HepG2 (cell line): ENCODE measurements around the gene B3GNT2. TPM values are rescaled to one million over a fixed set of nuclear protein-coding genes. Genes with fewer than 3 reads are reported as not detected.
A peak's percentile ranks its signal among the peaks of the same experiment; 100 is the strongest.

ENCODE experiments used
- ATAC-seq: fragments of 200-7000 bp; cut with Tn5 transposase; 3 replicates; pipeline ENCODE4 v1.9.1; 2020; ENCODE audit warnings: mild to moderate bottlenecking, moderate library complexity
- BruUV-seq: library from RNA; stranded (reverse); fragments of 400-500 nt; replicated peaks from 2 replicates; lab custom pipeline; 2021; lab: Mats Ljungman, UMichigan
- CTCF ChIA-PET: fragments of 300-600 bp; formaldehyde crosslinking; extraction: SDS; loops from one replicate; lab custom pipeline; 2021; ENCODE audit warnings: low total read pairs, inconsistent platforms, low intra/inter-chr PET ratio; lab: Yijun Ruan, JAX
- POLR2A ChIA-PET: fragments of 350-600 bp; sonication (Branson Sonifier 250); formaldehyde crosslinking; loops from one replicate; lab custom pipeline; 2020; ENCODE audit warnings: antibody characterized with exemption, inconsistent platforms; lab: Yijun Ruan, JAX
- DNase-seq: peaks from one replicate; pipeline ENCODE4 v3.0.0-alpha.2; 2015; ENCODE audit warnings: low spot score
- FAIRE-seq: peaks from 3 replicates; lab custom pipeline; 2011; peaks lifted over from hg19 to GRCh38; lab: Jason Lieb, UNC
- H2AFZ ChIP-seq: one replicate; pipeline ENCODE4 v1.6.1; 2011; ENCODE audit warnings: low read length, inconsistent platforms
- H3K27ac ChIP-seq: fragments of 300-600 bp; 3 replicates; pipeline ENCODE4 v1.8.0; 2011; ENCODE audit warnings: mixed run types, mild to moderate bottlenecking, mixed read lengths, low read length, inconsistent platforms; ENCODE audit not compliant: insufficient read depth; ENCODE audit errors: extremely low read length
- H3K27me3 ChIP-seq, 2 experiments: fragments of 200-600 bp in 1 of 2; 2 replicates in 1 of 2; 3 replicates in 1 of 2; pipeline versions ENCODE4 v1.6.0 to v1.8.0; 2011; ENCODE audit warnings: low read length in 2 of 2, mild to moderate bottlenecking in 2 of 2, moderate library complexity in 2 of 2, inconsistent platforms in 1 of 2; ENCODE audit not compliant: insufficient read depth in 2 of 2, control insufficient read depth in 1 of 2
- H3K36me3 ChIP-seq, 2 experiments: fragments of 200-600 bp in 1 of 2; replicated peaks in 1 of 2; 2 replicates in 1 of 2; 3 replicates in 1 of 2; pipeline versions ENCODE4 v1.5.1 to v1.8.0; 2011; ENCODE audit warnings: low read length in 2 of 2, inconsistent platforms in 1 of 2; ENCODE audit not compliant: insufficient read depth in 2 of 2, control insufficient read depth in 1 of 2
- H3K4me1 ChIP-seq: 2 replicates; pipeline ENCODE4 v1.5.1; 2012; ENCODE audit warnings: low read length, inconsistent platforms; ENCODE audit not compliant: insufficient read depth
- H3K4me2 ChIP-seq: 2 replicates; pipeline ENCODE4 v1.6.0; 2011; ENCODE audit warnings: low read depth, low read length, inconsistent platforms
- H3K4me3 ChIP-seq, 3 experiments: fragments of 200-600 bp in 1 of 3; sonication (generic), shearing (Covaris generic) in 1 of 3; replicated peaks in 1 of 3; 2 replicates each; pipeline ENCODE4 v1.5.1; 2011 to 2016; ENCODE audit warnings: low read length in 3 of 3, inconsistent platforms in 2 of 3, low read depth in 2 of 3, mild to moderate bottlenecking in 2 of 3, control low read depth in 1 of 3, mixed read lengths in 1 of 3; ENCODE audit not compliant: insufficient read depth in 1 of 3
- H3K79me2 ChIP-seq: one replicate; pipeline ENCODE4 v1.6.1; 2011; ENCODE audit warnings: low read length, inconsistent platforms; ENCODE audit not compliant: insufficient read depth
- H3K9ac ChIP-seq: 2 replicates; pipeline ENCODE4 v1.6.0; 2011; ENCODE audit warnings: mild to moderate bottlenecking, low read depth, low read length, inconsistent platforms; ENCODE audit not compliant: insufficient read depth
- H3K9me3 ChIP-seq: 2 replicates; pipeline ENCODE4 v1.5.1; 2012; ENCODE audit warnings: mild to moderate bottlenecking, low read length
- H4K20me1 ChIP-seq: 2 replicates; pipeline ENCODE4 v1.6.0; 2011; ENCODE audit warnings: inconsistent platforms, mild to moderate bottlenecking, low read length, moderate library complexity; ENCODE audit not compliant: insufficient read depth
- ASH2L ChIP-seq: fragments of 300-600, 200-600 bp; sonication (generic); IDR thresholded peaks from 2 replicates; pipeline ENCODE4 v1.7.0; 2017; ENCODE audit warnings: low read depth, mild to moderate bottlenecking, moderate library complexity, mixed read lengths, low read length; ENCODE audit not compliant: insufficient read length
- CC2D1A ChIP-seq: sonication (generic); formaldehyde crosslinking; IDR thresholded peaks from 2 replicates; pipeline ENCODE4 v1.8.1; 2023; ENCODE audit warnings: mild to moderate bottlenecking, missing genetic modification reagents
- HHEX ChIP-seq: IDR thresholded peaks from 2 replicates; pipeline ENCODE4 v1.6.1; 2016; ENCODE audit warnings: control low read depth
- HIC2 ChIP-seq: sonication (generic); formaldehyde crosslinking; IDR thresholded peaks from 2 replicates; pipeline ENCODE4 v1.9.0; 2022; ENCODE audit warnings: low read depth, missing genetic modification reagents
- SOX5 ChIP-seq: IDR thresholded peaks from 2 replicates; pipeline ENCODE4 v1.6.1; 2016; ENCODE audit warnings: borderline replicate concordance
- ZNF746 ChIP-seq: sonication (generic); formaldehyde crosslinking; IDR thresholded peaks from 2 replicates; pipeline ENCODE4 v1.8.0; 2022; ENCODE audit warnings: mild to moderate bottlenecking, missing genetic modification reagents
- WGBS: methylation state at CpG from one replicate; pipeline ENCODE4 v1.1.6; 2017; ENCODE audit warnings: low lambda C conversion rate; 5-methylcytosine and 5-hydroxymethylcytosine counted together
- in situ Hi-C: cut with HindIII; loops from 2 replicates; pipeline ENCODE4 v1.10.0; 2017; ENCODE audit warnings: low pct_unique_long_range_greater_than_20kb; ENCODE audit not compliant: extremely low pct_ligation_motif_present
- intact Hi-C: fragments of 100-400 bp; cut with micrococcal nuclease; formaldehyde crosslinking; loops from one replicate; pipeline ENCODE4 v1.10.0; 2022; ENCODE audit not compliant: unreplicated experiment
- polyA plus RNA-seq, 8 experiments: library from polyadenylated mRNA; depleted of rRNA in 3 of 8; stranded (reverse) in 7 of 8; unstranded in 1 of 8; fragments of >200 nt; fragmentation: Illumina TruSeq in 4 of 8; extraction: Trizol in 4 of 8; gene quantifications; 2 replicates each; pipeline versions ENCODE4 v1.2.1 to v1.2.3, GENCODE V29; 2011 to 2016; ENCODE audit warnings: low read depth in 4 of 8, missing spikeins in 1 of 8, mixed read lengths in 1 of 8; ENCODE audit not compliant: insufficient read depth in 1 of 8
- total RNA-seq, 5 experiments: library from RNA; depleted of rRNA; stranded (reverse); fragments of >200 nt; fragmentation: Illumina TruSeq; extraction: Trizol; gene quantifications; 2 replicates each; pipeline ENCODE4 v1.2.3, GENCODE V29; 2016; ENCODE audit warnings: low read depth in 1 of 5
- TF ChIP-seq, protein P1 (sequence below): IDR thresholded peaks from 2 replicates; pipeline ENCODE4 v1.6.1; 2016
- TF ChIP-seq, protein P2 (sequence below): IDR thresholded peaks from 2 replicates; pipeline ENCODE4 v1.6.1; 2016; ENCODE audit warnings: missing genetic modification reagents, missing compliant biosample characterization

B3GNT2 gene
- total and polyA plus RNA-seq, 2 of the 13 experiments (the other 11 are each of a cell fraction or from before 2014, with no cell fraction given): 26.3 to 28.5 TPM

DNA sequence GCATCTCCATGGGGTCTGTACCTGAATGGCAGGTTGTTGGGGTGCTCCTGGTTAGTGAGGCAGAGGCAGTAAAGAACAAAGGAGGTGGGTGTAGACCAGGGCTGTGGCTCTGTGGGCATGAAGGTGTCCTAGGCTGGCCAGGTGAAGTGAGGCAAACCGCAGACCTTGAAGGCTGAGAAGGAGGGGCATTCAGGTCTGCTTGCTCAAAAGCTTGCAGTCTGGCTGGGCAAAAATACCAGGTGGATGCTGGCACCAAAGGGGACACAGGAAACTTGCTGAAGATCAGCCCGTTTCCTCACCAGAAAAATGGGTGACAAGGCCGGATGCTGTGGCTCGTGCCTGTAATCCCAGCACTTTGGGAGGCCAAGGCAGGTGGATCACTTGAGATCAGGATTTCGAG is 6.7 kb upstream of the B3GNT2 start:
- Histone ChIP-seq H3K9me3 (no peaks in the 10 kb centered on the region), H3K27ac (no peak overlapping the region), H2AFZ (no peak overlapping the region), H3K79me2 (no peaks in the 10 kb centered on the region), H3K4me2 (no peak overlapping the region), H4K20me1 (no peaks in the 10 kb centered on the region), H3K27me3 (peaks cover 4 to 6% of the 10 kb centered on the region in 2 experiments; a peak in 2 of 5 replicates), H3K36me3 (no peaks in the 10 kb centered on the region), H3K9ac (no peak overlapping the region), H3K4me3 (no peak overlapping the region), H3K4me1 (peaks cover 37% of the 10 kb centered on the region)
- BruUV-seq: no TSS peak
- ChIA-PET POLR2A (no interaction called here), CTCF (no interaction called here)
- no peak for FAIRE-seq
- no peak for ATAC-seq
- 81% methylated on average over 5 of the region's 5 CpGs for WGBS
- in situ Hi-C loops (no loop called here), intact Hi-C loops (no loop called here)
- no peak for DNase-seq
- TF ChIP-seq HIC2 (CRISPR knock-in tag) (0 out of 2 replicates have a peak, but pooled peaks have one; percentile 22), ZNF746 (CRISPR knock-in tag) (no peak), ASH2L (no peak)
- TF ChIP-seq, protein P1, sequence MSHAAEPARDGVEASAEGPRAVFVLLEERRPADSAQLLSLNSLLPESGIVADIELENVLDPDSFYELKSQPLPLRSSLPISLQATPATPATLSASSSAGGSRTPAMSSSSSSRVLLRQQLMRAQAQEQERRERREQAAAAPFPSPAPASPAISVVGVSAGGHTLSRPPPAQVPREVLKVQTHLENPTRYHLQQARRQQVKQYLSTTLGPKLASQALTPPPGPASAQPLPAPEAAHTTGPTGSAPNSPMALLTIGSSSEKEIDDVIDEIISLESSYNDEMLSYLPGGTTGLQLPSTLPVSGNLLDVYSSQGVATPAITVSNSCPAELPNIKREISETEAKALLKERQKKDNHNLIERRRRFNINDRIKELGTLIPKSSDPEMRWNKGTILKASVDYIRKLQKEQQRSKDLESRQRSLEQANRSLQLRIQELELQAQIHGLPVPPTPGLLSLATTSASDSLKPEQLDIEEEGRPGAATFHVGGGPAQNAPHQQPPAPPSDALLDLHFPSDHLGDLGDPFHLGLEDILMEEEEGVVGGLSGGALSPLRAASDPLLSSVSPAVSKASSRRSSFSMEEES: no peak

DNA sequence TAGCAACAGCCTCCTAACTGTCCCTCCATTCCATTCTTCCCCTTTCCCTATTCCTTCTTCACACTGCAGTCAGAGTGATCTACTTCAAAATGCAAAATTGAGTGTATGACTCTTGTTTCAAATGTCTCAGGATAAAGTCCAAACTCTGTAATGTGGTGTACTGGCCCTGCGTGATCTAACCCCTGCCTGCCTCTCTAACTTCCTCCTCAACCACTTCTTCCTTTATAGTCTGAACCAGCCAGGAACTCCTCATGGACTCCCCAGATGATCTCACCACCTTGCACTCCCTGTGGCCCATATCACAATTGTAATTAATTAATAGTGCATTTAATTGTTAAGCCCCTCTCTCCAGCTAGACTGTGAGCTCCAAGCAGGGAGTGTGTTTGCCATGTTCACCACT is 3.1 kb upstream of the B3GNT2 start:
- ChIA-PET CTCF (no interaction called here), POLR2A (no interaction called here)
- Histone ChIP-seq H3K4me2 (peak overlapping the region; percentile 54), H3K9me3 (no peaks in the 10 kb centered on the region), H3K27ac (no peak overlapping the region), H4K20me1 (peaks cover 8% of the 10 kb centered on the region), H3K79me2 (peaks cover 8% of the 10 kb centered on the region), H3K4me3 (no peak overlapping the region; a peak in 1 of 6 replicates), H3K27me3 (no peaks in the 10 kb centered on the region; a peak in 2 of 5 replicates), H2AFZ (no peak overlapping the region), H3K4me1 (peaks cover 52% of the 10 kb centered on the region), H3K36me3 (no peaks in the 10 kb centered on the region), H3K9ac (0 out of 2 replicates have a peak overlapping the region, but pooled peaks have one; percentile 6)
- DNase-seq (no peak), ATAC-seq (no peak), FAIRE-seq (no peak)
- WGBS: 11% methylated on average over 1 of the region's 1 CpG
- no TSS peak for BruUV-seq
- intact Hi-C loops (loop anchor here (10.0 kb wide), 1 partner anchor 198 kb away; no protein-coding TSS in a partner anchor), in situ Hi-C loops (no loop called here)
- TF ChIP-seq SOX5: no peak
- peak; percentile 50; the same call in 1 of the 2 replicates for TF ChIP-seq CC2D1A (CRISPR knock-in tag)
- no peak for TF ChIP-seq HHEX (CRISPR knock-in tag)
- TF ChIP-seq, protein P2, sequence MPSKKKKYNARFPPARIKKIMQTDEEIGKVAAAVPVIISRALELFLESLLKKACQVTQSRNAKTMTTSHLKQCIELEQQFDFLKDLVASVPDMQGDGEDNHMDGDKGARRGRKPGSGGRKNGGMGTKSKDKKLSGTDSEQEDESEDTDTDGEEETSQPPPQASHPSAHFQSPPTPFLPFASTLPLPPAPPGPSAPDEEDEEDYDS: 0 out of 2 replicates have a peak, but pooled peaks have one; percentile 20
- TF ChIP-seq ASH2L: peak; percentile 53
